ENCODE data around the gene VPS13D.

DNA sequence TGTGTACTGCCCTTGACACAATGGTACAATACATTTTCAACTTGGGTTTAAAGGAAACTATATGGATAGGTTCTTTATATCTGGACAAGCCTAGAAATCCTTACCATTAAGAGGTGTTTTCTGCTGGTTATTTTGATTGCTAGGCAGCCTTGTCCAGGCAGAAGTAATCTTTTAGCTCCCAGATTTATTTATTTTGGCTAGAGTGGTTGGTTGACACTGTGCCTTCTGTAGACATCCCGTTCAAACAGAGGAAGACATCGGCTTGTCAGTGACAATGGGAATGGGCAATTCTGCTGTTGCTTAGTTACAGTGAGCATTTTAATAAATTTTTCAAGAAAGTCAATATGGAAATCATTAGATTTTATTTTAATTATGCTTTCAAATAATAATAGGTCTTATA is 138.8 kb downstream of the VPS13D start:
- no peak for TF ChIP-seq ZNF274 (IDR thresholded peaks at IDR 0.05; ENCODE audit: low read depth, low read length)
- TF ChIP-seq YY1 (IDR thresholded peaks at IDR 0.05; ENCODE audit: insufficient read depth, insufficient read length), result no peak
- no peak for TF ChIP-seq SUZ12 (IDR thresholded peaks at IDR 0.05; ENCODE audit: extremely low read depth, insufficient read depth, insufficient read length)

All from NT2/D1 (cell line).